HUES64 (cell line): Measurements from ENCODE around the gene ITGB8.

ENCODE experiments used
- H3K27ac ChIP-seq: 2 replicates; pipeline ENCODE4 v1.7.0; 2013; ENCODE audit warnings: low read depth, low read length, inconsistent platforms
- H3K27me3 ChIP-seq: 2 replicates; pipeline ENCODE4 v1.6.1; 2013; ENCODE audit warnings: mild to moderate bottlenecking, low read length; ENCODE audit not compliant: insufficient read depth
- H3K36me3 ChIP-seq: 2 replicates; pipeline ENCODE4 v1.6.1; 2013; ENCODE audit warnings: mild to moderate bottlenecking, low read length; ENCODE audit not compliant: insufficient read depth
- H3K4me1 ChIP-seq: 2 replicates; pipeline ENCODE4 v1.6.1; 2013; ENCODE audit warnings: mild to moderate bottlenecking, low read length, moderate library complexity; ENCODE audit not compliant: insufficient read depth
- H3K4me3 ChIP-seq: 2 replicates; pipeline ENCODE4 v1.5.1; 2013; ENCODE audit warnings: mild to moderate bottlenecking, low read length, moderate library complexity
- H3K9ac ChIP-seq: 2 replicates; pipeline ENCODE4 v1.6.1; 2013; ENCODE audit warnings: mild to moderate bottlenecking, low read depth, low read length
- H3K9me3 ChIP-seq: 2 replicates; pipeline ENCODE4 v1.6.1; 2013; ENCODE audit warnings: low read depth, low read length; ENCODE audit not compliant: insufficient read depth
- WGBS: fragments of 150-250, 120-280 bp; methylation state at CpG from one replicate; pipeline ENCODE4 v1.1.7; 2013; ENCODE audit warnings: missing lambda C conversion rate; 5-methylcytosine and 5-hydroxymethylcytosine counted together

The ITGB8 gene

DNA sequence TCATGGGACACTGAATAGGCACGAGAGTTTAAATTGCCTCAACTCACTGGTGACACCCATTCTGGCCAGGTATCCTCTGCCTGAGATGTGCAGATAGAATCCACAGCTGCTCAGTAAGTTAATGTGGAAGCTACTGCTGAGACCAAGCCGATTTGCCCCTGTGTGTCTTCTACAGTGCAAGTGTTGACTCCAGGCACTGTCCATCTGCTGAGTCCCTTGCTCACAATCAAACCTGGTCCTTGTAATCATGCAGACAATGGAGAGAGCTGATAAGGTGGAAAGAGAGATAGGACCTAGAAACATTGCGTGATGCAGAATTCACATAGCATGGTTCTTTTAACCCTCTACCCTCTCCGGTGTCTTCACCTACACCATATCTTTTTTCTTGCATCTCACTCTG, 101.4 kb downstream of the ITGB8 start:
- Histone ChIP-seq H3K27ac (no peak overlapping the region), H3K36me3 (no peaks in the 10 kb centered on the region), H3K9me3 (no peaks in the 10 kb centered on the region), H3K4me3 (no peak overlapping the region), H3K27me3 (no peaks in the 10 kb centered on the region), H3K9ac (no peak overlapping the region), H3K4me1 (no peaks in the 10 kb centered on the region)
- 89% methylated on average over 4 of the region's 4 CpGs for WGBS

DNA sequence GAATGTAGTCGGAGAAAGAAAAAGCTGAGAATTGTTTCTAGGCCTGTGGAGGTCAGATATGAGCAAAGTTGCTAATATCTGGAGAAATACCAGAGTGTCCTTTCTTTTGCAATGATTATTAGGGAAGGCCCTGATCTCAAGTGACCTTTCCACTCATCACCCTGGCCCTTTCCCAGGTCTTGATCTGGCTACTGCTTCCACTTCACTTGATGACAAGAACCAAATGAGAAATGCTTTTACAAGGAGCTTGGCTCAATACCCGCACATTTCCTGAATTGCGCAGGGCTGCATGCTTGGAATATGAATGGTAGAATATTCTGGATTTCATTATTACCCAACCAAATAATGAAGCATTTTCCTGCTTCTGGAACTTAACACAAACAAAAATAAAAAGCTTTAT, 104.6 kb downstream of the ITGB8 start:
- H3K27ac ChIP-seq = no peak overlapping the region
- H3K36me3 ChIP-seq = no peaks in the 10 kb centered on the region
- no peak overlapping the region for H3K4me3 ChIP-seq
- no peaks in the 10 kb centered on the region for H3K9me3 ChIP-seq
- H3K27me3 ChIP-seq = no peaks in the 10 kb centered on the region
- H3K4me1 ChIP-seq = no peaks in the 10 kb centered on the region
- no peak overlapping the region for H3K9ac ChIP-seq
- 84% methylated on average over 2 of the region's 3 CpGs for WGBS

DNA sequence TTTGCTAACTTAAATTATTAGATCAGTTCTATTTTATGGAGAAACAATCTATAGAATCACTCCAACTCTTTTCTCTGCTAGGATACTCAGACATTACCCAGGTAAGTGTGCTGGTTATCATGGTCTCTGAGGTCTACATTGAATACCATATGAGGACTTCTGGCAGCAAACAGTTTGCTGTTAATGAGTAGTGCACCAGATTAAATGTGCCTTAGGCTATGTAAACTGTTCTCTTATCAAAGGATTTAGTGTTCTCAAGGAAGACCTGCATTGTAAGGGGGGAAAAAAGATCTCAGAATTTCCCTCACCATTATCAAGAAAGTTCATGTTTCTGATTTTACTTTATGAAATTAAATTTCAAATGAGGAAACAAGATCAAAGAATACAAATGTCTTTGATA, 107.5 kb downstream of the ITGB8 start:
- no peaks in the 10 kb centered on the region for H3K27me3 ChIP-seq
- H3K4me1 ChIP-seq = no peaks in the 10 kb centered on the region
- no peak overlapping the region for H3K9ac ChIP-seq
- no peak overlapping the region for H3K4me3 ChIP-seq
- no peak overlapping the region for H3K27ac ChIP-seq
- no peaks in the 10 kb centered on the region for H3K36me3 ChIP-seq
- H3K9me3 ChIP-seq = no peaks in the 10 kb centered on the region

DNA sequence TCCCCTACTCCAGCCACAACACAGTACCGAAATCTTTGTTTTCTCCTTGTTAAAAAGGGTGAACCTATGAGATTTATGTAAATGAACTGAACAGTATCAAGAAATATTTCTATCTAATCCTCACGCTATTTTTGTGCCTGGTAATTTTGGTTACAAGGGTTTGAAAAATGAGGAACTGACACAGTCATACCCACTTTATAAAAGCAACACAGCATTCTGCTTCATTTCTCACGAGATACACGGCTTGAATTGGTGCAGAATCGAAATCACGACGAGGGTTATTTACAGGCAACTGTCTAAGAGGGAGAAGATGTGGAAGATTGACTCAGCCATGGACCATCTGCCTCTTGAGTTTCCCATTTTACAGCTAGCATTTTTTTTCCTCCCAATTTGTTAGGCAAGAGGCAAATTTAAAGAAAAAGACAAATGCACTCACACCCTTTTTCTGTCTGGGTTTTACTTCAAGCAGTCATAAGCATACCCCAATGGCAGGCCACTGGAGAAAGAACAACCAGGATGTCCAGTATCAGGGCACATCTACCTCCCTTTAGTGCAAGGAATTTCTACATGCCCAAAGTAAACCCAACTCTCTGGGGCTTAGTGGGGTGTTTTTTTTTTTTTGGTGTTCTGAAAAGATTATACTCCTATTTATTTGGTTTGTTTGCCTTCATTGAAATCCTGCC, 108.1 kb downstream of the ITGB8 start:
- WGBS = 90% methylated on average over 5 of the region's 7 CpGs
- Histone ChIP-seq H3K36me3 (no peaks in the 10 kb centered on the region), H3K27me3 (no peaks in the 10 kb centered on the region)

DNA sequence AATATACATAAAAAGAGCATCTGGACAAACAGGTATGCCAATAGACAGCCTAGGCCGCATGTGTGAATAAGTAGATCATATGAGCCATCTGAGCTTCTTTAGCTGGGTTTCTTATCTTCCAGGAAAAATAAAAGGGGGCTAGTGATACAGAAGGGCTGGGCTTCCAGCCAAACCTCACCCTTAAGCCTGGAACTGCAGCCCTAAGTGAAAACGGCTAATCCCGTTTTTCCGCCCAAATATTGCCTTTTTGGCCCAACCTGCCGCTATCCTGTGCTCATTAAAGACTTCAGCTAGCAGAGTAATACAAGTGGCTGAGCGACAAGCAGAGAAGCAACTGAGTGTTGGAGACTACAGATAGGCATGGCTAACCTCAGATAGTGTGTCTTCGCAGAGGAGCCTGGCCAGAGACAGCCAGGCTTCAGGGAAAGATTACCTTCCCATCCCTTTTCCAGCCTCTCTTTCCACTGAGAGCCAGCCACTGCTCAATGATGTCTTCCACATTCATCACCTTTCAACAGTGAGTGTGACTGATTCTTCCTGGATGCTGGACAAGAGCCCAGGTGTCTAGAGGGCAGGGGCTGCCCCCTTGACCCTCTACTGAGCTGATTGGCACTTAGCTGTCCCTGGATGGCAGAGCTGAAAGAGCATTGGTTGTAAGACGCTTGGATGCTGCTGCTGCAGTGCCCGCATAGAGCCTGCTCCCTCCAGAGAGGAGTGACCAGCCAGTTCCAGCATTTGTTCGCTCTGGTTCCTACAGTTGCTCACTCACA, 108.9 kb downstream of the ITGB8 start:
- Histone ChIP-seq H3K27me3 (no peaks in the 10 kb centered on the region), H3K27ac (no peak overlapping the region), H3K9ac (no peak overlapping the region), H3K4me1 (no peaks in the 10 kb centered on the region), H3K4me3 (no peak overlapping the region), H3K9me3 (no peaks in the 10 kb centered on the region), H3K36me3 (no peaks in the 10 kb centered on the region)
- 94% methylated on average over 10 of the region's 10 CpGs for WGBS

More for the DNA sequence above, 108.1 kb downstream of the ITGB8 start:
- Histone ChIP-seq H3K9ac (no peak overlapping the region), H3K4me3 (no peak overlapping the region), H3K4me1 (no peaks in the 10 kb centered on the region), H3K9me3 (no peaks in the 10 kb centered on the region), H3K27ac (no peak overlapping the region)

DNA sequence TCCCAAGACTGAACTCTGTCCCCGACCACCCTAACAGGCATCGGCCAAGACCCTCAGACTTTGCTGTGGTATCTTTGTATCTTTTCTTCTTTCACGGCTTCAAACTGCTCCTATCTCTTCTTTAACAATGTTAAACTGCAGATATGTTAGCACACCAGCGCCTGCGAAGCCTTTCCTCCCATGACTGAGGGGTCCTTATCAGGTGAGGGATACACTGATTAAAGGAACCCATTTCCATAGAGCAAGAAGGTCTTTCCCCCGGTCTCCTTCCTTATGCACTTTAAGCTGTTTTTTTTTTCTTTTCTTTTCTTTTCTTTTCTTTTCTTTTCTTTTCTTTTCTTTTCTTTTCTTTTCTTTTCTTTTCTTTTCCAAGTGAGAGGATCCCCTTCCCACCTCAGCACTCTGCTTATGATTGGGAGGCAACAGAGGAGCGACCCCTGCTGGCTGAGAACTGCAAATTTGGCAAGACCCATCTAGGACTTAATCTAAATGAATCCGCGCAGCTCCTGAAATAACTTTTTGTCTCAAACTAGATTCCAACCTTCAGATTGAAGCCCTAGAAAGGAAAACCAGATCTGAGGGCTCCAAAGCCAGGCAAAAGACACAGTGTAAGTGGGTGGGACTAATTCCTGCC, 109.9 kb downstream of the ITGB8 start:
- WGBS = 74% methylated on average over 9 of the region's 9 CpGs
- no peaks in the 10 kb centered on the region; the same call in 1 of the 2 replicates for H3K9me3 ChIP-seq
- no peaks in the 10 kb centered on the region for H3K27me3 ChIP-seq

DNA sequence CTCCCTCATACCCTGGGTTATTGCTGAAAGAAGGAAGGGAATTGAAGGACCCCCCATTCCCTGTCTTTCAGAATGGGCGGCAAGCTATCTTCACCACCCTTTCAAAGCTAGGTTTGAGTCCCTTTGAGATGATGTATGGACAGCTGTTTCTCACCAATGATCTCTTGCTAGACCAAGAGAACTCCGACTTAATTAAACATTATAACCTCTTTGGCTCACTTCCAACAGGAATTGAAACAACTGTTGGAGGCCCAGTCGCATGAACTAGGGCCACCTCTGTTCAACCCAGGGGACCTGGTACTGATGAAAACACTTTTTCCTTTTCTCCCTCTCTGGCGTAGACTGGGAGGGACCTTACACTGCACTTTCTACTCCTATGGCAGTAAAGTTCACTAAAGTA, 110.6 kb downstream of the ITGB8 start:
- no peaks in the 10 kb centered on the region; the same call in 1 of the 2 replicates for H3K9me3 ChIP-seq
- H3K27ac ChIP-seq = no peak overlapping the region
- H3K4me3 ChIP-seq = no peak overlapping the region
- WGBS = 94% methylated on average over 3 of the region's 4 CpGs
- H3K27me3 ChIP-seq = no peaks in the 10 kb centered on the region
- H3K9ac ChIP-seq = no peak overlapping the region
- no peaks in the 10 kb centered on the region for H3K4me1 ChIP-seq
- no peaks in the 10 kb centered on the region for H3K36me3 ChIP-seq

More for the DNA sequence above, 109.9 kb downstream of the ITGB8 start:
- Histone ChIP-seq H3K36me3 (no peaks in the 10 kb centered on the region), H3K27ac (no peak overlapping the region), H3K4me1 (no peaks in the 10 kb centered on the region), H3K4me3 (no peak overlapping the region), H3K9ac (no peak overlapping the region)

DNA sequence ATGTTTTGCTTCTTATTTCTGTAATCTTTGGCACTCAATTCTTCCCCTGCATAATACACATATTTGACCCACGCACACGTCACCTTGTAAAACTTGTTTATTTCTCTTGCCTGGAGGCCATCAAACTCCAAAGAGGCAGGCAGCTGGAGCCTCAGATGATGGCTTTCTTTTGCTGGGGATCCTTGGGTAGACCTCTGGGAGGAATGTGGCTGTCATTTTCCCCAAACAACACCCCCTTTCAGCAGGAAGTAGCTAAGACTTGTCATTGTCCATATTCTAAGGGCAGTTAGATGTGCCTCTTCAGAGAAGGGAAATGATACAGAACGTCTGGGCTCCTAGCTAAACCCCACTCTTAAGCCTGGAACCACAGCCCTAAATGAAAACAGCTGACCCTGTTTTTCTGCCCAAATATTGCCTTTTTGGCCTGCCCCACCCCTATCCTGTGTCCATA, 111.3 kb downstream of the ITGB8 start:
- Histone ChIP-seq H3K4me3 (no peak overlapping the region), H3K9me3 (no peaks in the 10 kb centered on the region; the same call in 1 of the 2 replicates), H3K9ac (no peak overlapping the region), H3K36me3 (no peaks in the 10 kb centered on the region), H3K27me3 (no peaks in the 10 kb centered on the region), H3K4me1 (no peaks in the 10 kb centered on the region), H3K27ac (no peak overlapping the region)
- WGBS = 98% methylated on average over 3 of the region's 3 CpGs

DNA sequence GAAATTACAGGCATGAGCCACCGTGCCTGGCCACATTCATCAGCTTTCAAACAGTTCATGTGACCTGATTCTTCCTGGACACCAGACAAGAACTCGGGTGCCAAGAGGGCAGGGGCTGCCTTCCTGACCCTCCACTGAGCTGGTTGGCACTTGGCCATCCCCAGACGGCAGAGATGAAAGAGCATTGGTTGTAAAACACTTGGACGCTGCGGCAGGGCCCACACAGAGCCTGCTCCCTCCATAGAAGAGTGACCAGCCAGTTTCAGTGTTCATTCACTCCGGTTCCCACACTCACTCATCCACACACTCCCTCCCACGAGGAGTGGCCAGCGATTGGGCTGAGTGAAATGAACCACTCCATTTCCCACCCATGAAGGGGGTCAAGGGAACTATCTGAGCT, 112.3 kb downstream of the ITGB8 start:
- H3K27ac ChIP-seq = no peak overlapping the region
- no peak overlapping the region for H3K4me3 ChIP-seq
- H3K4me1 ChIP-seq = no peaks in the 10 kb centered on the region
- no peaks in the 10 kb centered on the region for H3K27me3 ChIP-seq
- H3K9ac ChIP-seq = no peak overlapping the region
- H3K36me3 ChIP-seq = no peaks in the 10 kb centered on the region
- 94% methylated on average over 8 of the region's 8 CpGs for WGBS
- H3K9me3 ChIP-seq = no peaks in the 10 kb centered on the region; the same call in 1 of the 2 replicates

DNA sequence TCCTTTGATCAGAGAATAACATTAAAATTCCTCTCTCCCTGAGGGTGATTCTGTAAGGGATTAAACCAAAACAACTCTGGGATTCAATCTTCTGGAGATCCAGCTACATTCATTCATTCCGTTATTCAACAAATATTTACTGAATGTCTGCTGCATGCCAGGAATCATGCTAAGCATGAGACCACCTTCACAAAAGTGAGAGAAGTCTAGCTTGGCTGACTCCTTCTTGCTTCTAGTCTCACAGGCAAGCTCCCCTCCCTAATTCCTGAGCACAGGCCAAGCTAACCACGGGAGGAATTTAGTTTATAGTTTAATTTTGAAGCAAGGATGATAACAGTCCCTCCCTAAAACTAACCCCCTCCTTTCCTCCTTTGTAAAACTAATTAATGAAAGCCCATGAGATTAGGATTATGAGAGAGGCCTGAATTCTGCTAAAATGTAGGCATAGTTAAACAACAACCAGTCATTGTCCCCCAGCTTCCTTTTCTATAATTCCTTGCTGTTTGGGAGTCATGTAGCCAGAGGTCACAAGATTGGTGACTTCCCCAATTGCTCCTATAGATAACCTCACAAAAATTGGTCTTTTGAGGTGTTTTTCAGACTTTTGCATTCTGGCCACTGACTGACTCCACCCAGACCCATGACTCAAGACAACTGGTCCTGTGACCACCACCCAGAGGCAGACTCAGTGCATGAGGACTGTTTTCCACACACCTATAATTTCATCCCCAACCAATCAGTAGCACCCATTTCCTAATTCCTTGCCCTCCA, 113.5 kb downstream of the ITGB8 start:
- Histone ChIP-seq H3K9ac (no peak overlapping the region), H3K27ac (no peak overlapping the region), H3K4me1 (no peaks in the 10 kb centered on the region), H3K27me3 (no peaks in the 10 kb centered on the region), H3K4me3 (no peak overlapping the region), H3K9me3 (no peaks in the 10 kb centered on the region; the same call in 1 of the 2 replicates), H3K36me3 (no peaks in the 10 kb centered on the region)
- 90% methylated on average over 1 of the region's 2 CpGs for WGBS
